Activated gamma-delta T cell treated with Interleukin-2 at 50 U/mL for 16 hours (primary cell): ENCODE results near the gene RPS14.
"Not testable (repeated sequence)": the region's sequence is repeated elsewhere in the genome, so short reads cannot be mapped to it uniquely, and the experiment has no call there.

Experiments
- DNase-seq: peaks from one replicate; pipeline ENCODE4 v3.0.0-alpha.2; 2020

Gene RPS14

GRCh38 chr5:150443242-150444075, 6.1 kb downstream of the RPS14 start:
- no peak for DNase-seq

DNA sequence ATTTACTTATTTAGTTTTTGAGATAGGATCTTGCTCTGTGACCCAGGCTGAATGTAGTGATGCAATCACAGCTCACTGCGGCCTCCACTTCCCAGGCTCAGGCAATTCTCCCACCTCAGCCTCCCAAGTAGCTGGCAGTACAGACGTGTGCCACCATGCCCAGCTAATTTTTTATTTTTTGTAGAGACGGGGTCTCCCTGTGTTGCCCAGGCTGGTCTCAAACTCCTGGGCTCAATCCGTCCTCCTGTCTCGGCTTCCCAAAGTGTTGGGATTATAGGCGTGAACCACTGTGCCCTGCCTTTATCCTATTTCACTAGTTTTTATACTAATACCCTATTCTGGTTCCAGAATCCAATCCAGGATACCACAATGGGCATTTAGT, 6.8 kb downstream of the RPS14 start:
- DNase-seq: no peak

- no peak for DNase-seq
These were observed 7.5 kb downstream of the RPS14 start for GRCh38 chr5:150441813-150442698.

DNA sequence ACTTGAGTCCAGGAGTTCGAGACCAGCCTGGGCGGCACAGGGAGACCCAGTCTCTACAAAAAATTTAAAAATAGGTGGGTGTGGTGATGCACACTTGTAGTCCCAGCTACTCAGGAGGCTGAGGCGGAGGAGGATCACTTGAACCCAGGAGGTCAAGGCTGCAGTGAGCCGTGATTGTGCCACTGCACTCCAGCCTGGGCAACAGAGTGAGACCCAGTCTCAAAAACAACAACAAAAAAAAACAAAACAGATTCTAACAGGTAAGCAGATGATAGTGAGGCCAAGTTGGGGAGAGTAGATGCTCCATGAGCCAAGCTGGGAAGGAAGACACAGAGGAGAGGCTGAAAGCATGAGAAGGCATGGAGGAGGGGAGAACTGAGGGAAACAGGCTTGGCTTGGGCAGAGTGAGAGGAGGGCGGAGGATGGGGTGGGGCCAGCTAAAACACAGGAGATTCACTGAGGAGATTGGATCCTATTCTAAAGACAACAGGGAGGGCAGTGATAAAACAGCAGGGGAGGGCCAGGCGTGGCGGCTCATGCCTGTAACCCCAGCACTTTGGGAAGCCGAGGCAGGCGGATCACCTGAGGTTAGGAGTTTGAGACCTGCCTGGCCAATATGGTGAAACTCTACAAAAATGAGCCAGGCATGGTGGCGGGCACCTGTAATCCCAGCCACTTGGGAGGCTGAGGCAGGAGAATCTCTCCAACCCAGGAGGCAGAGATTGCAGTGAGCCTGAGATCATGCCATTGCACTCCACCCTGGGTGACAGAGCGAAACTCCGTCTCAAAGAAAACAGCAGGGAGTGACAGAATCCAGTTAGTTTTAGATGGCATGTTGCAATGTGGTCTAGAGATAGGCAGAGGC, 8.4 kb downstream of the RPS14 start:
- DNase-seq: no peak

- DNase-seq: no peak
These were observed 10.5 kb downstream of the RPS14 start for GRCh38 chr5:150438873-150439546.

DNA sequence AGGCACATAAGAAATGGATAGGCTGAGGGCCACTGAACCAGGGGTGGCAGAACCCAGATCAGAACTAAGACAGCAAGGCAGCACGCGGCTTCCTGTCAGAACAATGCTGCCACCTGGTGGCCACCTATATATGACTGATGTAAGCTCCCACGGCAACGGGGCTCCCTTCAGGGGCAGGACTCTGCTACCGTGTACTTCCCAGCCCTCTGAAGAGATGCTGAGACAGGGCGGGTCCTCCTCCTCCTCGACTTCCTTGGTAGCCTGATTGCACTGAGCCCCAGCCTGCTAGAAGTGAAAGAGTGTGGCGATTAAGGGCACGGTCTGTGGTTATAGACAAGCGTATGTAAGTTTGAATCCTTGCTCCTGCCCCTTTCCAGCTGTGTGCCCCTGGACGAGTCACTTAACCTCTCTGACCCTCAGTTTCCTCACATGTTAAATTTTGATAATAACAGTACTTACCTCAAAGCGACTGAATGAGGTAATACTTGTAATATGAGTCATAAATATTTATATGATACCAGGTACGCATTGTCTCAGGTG, 13.3 kb downstream of the RPS14 start:
- DNase-seq: peak; percentile 93

GRCh38 chr5:150434464-150434863, 15.1 kb downstream of the RPS14 start:
- no peak for DNase-seq

DNA sequence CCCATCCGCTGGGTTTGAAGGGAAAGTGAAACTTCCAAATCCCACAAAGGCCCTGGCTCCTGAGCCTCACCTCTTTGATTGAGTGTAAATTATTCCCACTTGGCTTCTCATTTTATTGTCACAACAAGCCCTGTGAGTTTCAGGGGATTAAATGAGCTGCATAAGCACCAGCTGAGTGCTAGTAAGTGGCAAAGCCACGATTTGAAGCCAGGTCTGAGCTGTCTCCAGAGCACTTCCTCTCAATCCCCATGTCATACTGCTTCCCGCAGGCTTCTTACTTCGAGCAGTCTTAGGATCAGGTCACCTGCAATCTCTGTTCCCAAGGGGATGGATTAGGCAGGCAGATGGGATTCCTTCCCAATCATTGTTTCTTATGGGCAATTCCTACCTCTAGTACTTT, 18.0 kb downstream of the RPS14 start:
- no peak for DNase-seq

DNA sequence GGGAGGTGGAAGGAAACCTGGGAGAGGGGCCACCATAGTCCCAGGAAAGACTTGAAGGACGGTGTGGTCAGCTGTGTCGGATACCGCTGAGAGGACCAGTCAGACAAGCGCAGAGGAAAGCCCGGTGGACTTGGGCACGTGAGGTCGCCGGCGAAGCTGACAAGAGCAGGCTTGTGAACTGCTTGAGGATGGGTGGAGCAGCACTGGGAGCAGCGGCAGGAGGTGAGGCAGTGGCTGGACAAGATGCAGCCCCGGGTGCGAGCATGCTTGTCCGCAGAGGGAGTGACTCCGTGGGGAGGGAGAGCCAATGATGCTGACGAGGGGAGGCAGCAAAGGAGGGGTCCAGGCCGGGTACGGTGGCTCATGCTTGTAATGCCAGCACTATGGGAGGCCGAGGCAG, 18.5 kb downstream of the RPS14 start:
- no peak for DNase-seq

- DNase-seq: no peak
These were observed 20.1 kb downstream of the RPS14 start for GRCh38 chr5:150429410-150429873.

DNA sequence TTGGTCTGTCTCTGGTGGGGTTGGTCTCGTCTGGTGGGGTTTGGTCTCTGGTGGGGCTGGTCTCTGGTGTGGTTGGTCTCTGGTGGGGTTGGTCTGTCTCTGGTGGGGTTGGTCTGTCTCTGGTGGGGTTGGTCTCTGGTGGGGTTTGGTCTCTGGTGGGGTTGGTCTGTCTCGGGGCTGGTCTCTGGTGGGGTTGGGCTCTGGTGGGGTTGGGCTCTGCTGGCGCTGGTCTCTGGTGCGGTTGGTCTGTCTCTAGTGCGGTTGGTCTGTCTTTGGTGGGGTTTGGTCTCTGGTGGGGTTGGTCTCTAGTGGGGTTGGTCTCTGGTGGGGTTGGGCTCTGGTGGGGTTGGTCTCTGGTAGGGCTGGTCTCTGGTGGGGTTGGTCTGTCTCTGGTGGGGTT, 20.6 kb downstream of the RPS14 start:
- no peak for DNase-seq

DNA sequence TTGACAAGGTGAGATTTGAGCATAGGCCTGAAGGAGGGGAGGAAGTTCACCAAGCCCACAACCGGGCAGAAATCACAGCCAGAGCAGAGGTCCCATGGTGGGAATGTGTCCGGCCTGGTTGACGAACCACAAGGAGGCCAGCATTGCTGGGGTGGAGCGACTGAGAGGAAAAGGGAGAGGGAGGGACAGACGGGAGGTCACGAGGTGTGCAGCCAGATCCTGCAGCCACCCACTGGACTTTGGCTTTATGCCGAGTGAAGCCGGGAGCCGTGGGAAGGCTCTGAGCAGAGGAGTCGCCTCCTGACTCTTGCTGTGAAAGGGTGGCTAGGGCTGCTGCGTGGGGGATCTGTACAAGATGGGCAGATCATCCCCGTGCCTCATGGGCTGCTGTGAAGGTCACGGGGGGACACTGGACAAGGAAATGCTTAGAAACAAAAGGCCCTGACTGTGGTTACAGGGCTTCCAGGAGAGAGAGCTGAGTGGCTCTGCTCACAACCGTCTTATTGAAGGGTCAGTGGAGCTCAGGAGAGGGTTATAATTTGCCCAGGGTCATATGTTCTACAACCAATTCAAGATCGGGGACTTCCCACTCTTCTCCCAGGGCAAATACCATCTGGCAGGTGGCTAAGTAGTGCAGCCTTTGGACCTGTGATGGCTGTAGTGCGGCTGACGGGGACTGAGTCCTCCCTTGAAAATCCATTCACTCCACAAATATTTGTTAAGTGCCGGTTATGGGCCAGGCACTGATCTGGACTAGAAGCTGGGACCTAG, 21.2 kb downstream of the RPS14 start:
- DNase-seq: no peak

DNA sequence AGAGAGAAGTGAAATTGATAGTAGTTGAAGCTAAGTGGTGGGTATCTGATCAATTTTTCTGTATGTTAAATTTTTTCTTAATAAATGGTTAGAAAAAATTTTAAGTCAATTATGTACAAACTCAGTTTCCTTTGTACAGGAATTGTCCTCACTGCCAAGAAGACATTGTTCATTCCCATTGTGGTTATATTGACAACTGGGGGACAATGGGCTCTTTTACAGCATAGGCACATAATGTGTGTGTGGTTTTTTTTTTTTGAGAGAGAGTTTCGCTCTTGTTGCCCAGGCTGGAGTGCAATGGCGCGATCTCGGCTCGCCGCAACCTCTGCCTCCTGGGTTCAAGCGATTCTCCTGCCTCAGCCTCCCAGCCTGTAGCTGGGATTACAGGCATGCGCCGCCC, 23.4 kb downstream of the RPS14 start:
- not testable (repeated sequence) for DNase-seq

GRCh38 chr5:150422758-150423157, 26.8 kb downstream of the RPS14 start:
- no peak for DNase-seq

GRCh38 chr5:150422075-150422474, 27.5 kb downstream of the RPS14 start:
- DNase-seq: no peak

- DNase-seq: no peak
These were observed 29.8 kb downstream of the RPS14 start for GRCh38 chr5:150419630-150420270.

- not testable (repeated sequence) for DNase-seq
These were observed 35.4 kb downstream of the RPS14 start for GRCh38 chr5:150413902-150414790.

DNA sequence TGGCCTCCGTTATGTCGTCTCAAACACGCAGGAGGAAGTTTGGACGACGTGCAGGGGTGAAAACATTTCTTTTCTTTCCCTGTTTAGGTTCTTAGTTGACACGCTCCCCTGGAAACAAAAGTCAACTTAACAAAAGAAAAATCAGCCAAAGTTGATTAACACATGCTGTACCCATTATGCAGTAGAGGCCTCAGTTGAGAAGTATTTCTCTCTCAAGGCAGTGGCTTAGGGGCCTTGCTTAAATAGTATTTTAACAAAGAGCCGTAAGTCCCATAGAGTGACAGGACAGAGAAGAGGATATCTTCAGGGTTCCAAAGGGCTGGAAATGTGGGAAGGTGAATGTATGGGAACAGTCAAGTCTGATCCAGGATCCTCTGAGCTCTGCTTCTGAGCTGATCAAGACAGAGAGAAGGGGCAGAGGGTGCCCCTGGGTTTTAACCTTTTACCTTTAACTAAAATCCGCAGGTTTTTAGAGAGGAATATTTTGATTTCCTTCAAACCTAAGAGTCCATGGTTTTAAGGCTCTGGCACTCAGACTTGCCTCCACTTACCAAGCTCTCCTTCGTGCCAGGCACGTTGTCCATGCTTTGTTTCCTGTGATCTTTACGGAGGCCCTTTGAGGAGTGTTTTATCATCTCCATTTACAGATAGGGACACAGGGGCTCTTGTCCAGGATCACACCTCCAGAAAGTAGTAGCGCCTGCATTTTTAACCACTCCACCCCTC, 36.2 kb downstream of the RPS14 start:
- no peak for DNase-seq
